HT-29 (cell line): ENCODE data around the gene IDUA. TPM values are rescaled to one million over a fixed set of nuclear protein-coding genes. Genes with fewer than 3 reads are reported as not detected.
A peak's percentile ranks its signal among the peaks of the same experiment; 100 is the strongest.

Experiments
- DNase-seq: peaks from one replicate; pipeline ENCODE4 v3.0.0-alpha.2; 2015; ENCODE audit warnings: low spot score
- total RNA-seq: library from RNA; depleted of rRNA; stranded (reverse); fragments of >200 nt; shearing (Covaris generic); gene quantifications from 2 replicates; pipeline ENCODE4 v1.2.3, GENCODE V29; 2014

The IDUA gene
- total RNA-seq, 1 experiment from 2014 or later: 53.5 TPM

GRCh38 chr4:956531-957230 lies 30.2 kb upstream of the IDUA start:
- no peak for DNase-seq

DNA sequence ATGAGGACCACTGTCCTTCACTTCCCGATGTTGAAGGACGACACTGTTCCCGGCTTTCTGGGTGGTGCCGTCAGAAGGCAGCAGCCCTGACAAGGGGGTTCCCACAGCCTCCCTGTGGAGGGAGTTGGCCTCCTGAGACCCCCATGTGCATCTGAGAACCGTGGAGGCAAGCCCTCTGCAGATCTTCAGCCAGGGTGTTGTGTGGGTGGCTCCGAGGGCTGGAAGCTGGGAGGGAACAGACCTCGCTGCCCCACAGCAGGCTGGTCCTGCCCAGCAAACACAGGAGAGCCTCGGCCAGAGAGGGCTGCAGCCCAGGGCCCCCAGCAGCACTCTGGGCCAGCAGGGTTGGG lies 29.6 kb upstream of the IDUA start:
- no peak for DNase-seq

DNA sequence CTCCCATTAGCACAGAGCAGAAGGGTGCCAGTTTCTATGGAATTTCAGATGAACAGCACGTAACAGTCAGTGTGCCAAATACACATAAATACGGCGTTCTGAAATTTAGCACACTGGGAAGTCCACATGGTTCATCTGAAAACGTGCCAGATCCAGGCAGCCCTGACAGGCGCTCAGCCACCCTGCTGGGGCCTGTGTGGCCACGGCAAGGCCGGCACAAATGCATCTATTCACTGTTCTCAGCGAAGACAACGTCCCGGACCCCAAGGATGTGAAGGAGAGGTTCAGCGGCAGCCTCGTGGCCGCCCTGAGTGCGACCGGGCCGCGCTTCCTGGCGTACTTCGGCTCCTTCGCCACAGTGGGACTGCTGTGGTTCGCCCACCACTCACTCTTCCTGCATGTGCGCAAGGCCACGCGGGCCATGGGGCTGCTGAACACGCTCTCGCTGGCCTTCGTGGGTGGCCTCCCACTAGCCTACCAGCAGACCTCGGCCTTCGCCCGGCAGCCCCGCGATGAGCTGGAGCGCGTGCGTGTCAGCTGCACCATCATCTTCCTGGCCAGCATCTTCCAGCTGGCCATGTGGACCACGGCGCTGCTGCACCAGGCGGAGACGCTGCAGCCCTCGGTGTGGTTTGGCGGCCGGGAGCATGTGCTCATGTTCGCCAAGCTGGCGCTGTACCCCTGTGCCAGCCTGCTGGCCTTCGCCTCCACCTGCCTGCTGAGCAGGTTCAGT lies 29.1 kb upstream of the IDUA start:
- no peak for DNase-seq

DNA sequence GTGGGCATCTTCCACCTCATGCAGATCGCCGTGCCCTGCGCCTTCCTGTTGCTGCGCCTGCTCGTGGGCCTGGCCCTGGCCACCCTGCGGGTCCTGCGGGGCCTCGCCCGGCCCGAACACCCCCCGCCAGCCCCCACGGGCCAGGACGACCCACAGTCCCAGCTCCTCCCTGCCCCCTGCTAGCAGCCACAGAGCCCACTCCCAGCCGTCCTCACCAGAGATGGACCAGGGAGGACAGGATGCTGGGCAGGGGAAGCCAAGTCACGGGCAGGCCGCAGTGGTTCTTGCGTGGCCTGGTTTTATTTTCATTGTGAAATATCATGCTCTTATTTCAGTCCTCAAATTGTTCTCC lies 28.6 kb upstream of the IDUA start:
- no peak for DNase-seq

DNA sequence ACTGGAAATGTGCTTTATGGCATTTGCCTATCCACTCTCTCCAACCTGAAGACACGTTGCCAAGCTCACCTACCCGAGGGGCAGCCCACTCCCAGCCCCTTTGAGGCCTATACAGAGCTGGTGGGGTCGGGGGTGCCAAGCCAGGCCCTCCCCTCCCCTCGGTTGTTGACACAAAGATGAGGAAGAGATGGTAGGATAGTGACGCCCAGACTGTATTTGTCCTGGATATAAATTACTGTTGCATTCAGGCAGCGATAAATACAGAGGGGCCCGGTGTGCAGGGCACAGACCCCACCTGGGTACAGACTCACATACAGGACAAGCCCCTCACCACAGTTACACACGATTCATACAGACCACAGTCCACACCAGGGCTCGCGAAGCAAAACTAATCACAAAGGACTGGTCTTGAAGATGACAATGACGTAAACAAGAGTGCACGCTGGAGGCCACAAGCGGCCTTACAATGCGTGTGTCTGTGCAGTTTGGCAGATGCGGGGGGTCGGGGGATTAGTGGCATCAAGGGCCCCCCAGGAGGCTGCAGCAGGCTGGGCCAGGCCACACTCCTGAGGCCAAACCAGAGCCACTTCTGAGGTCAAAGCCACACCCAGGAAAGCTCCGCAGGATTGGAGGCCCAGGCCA lies 28.0 kb upstream of the IDUA start:
- no peak for DNase-seq

- DNase-seq: no peak
Observed at GRCh38 chr4:959338-960139, 27.3 kb upstream of the IDUA start.

DNA sequence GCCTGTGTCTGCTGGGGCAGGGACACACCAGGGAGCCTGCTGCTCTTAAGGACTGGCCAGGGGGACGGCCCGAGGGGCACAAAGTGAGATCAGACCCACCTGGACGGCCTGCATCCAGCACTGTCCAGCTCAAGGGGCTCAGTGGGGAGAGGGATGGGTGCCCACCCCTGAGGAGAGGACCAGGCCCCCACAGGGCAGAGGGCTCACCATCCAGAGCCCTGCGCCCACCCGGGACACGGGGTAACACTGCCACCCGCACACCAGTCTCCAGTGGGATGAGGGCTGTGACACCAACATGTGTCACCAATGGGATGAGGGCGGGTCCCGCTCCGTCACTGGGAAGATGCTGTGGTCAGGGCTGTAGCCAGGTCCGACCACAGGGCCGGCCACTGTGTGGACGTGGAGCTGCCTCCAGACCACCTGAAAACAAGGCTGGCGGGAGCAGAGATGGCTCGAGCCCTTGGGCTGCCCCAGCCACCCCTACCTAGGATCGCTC lies 26.7 kb upstream of the IDUA start:
- DNase-seq: no peak

- no peak for DNase-seq
Observed at GRCh38 chr4:960636-961350, 26.1 kb upstream of the IDUA start.

DNA sequence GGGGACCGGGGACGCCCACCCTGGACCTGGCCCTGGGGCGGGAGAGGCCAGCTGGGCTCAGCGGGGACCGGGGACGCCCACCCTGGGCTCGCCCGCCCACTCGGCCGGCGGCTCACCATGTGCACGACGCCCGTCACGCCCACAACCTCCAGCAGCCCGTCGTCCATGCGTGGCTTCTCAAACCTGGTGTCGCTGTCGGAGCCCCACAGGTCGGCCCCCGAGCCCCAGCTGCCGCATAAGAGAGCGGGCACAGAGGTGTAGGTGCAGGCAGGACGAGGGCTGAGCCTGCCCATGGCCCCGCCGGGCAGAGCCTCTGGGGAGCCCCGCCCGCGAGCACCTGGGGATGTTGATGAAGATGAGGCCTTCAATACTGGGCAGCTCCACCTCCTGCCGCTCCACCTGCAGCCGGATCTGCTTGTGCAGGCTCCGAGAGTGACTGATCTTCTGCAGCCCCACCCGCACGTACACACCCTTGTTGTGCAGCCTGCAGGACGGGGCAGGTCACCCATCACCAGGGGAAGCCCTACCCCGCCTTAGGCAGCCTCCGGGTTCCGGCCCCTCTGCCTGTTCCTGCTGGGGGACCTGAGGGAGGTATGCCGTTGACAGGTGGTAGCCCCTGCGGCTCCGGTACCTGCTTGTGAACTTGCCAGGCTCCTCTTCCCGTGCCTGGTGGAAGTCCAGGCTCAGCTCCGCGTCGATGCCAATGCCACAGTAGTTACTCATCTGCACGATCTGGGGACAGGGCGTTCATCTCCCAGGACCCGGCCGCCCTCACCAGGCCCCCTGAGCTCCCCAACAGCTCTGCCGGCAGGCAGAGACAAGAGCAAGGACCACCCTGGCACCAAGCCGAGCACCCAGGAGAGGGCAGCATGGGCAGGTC lies 25.3 kb upstream of the IDUA start:
- DNase-seq: peak; percentile 50

DNA sequence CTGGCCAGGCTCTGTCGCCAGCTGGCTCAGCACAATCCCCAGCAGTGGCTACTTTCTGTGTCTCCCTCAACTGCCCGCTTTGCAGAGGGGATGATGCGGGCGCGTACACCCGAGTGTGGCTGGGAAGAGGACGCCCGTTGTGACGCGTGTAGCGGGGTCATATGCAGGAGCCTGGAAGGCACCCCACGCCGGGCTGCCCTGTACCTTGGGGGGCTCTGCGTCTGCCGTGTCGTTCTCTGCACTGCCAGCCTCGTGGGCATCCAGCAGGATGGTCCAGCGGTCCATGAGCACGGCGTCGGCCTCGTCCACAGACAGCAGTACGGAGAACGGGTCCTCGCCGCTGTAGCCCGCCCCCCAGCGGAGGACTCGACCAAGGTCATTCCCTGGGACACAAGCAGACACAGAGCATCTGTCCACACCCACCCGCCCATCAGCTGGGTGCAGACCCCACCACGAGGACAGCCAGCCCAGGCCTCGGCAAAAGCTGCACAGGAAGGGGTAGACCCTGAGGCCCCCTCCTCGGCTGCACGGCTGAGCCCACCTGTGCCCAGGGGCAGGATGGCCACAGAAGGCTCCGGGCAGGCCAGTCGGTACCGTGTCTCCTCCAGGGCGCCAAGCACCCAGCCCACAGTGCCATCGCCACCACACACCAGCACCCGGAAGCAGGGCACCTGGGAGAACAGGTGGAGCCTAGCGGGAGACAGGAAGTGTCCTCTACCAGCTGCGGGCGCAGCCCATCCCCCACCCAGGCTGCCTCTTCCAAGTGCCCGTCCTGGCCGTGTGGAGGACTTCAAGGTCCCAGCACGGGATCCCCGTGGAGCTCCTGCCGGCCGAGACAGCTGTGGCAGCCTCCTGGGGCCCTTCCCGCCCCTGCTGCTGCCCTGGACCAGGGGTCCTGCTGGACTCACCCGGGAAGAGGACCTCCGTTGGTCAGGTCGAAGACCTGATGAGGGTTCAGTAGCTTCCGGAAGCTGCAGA lies 24.3 kb upstream of the IDUA start:
- peak; percentile 90 for DNase-seq

- DNase-seq: peak; percentile 31
Observed at GRCh38 chr4:963276-964225, 23.3 kb upstream of the IDUA start.

GRCh38 chr4:964346-965025 lies 22.4 kb upstream of the IDUA start:
- DNase-seq: no peak

GRCh38 chr4:965048-965765 lies 21.6 kb upstream of the IDUA start:
- no peak for DNase-seq

- DNase-seq: no peak
Observed at GRCh38 chr4:965766-966134, 21.1 kb upstream of the IDUA start.

GRCh38 chr4:966266-967112 lies 20.4 kb upstream of the IDUA start:
- no peak for DNase-seq
